Measurements from ENCODE around the gene CHRNE. TPM values are rescaled to one million over a fixed set of nuclear protein-coding genes. Genes with fewer than 3 reads are reported as not detected.

Gene CHRNE
- total and polyA plus RNA-seq, 12 donors, result 0.30 to 7.2 (median 0.56) TPM; not detected in 2

DNA sequence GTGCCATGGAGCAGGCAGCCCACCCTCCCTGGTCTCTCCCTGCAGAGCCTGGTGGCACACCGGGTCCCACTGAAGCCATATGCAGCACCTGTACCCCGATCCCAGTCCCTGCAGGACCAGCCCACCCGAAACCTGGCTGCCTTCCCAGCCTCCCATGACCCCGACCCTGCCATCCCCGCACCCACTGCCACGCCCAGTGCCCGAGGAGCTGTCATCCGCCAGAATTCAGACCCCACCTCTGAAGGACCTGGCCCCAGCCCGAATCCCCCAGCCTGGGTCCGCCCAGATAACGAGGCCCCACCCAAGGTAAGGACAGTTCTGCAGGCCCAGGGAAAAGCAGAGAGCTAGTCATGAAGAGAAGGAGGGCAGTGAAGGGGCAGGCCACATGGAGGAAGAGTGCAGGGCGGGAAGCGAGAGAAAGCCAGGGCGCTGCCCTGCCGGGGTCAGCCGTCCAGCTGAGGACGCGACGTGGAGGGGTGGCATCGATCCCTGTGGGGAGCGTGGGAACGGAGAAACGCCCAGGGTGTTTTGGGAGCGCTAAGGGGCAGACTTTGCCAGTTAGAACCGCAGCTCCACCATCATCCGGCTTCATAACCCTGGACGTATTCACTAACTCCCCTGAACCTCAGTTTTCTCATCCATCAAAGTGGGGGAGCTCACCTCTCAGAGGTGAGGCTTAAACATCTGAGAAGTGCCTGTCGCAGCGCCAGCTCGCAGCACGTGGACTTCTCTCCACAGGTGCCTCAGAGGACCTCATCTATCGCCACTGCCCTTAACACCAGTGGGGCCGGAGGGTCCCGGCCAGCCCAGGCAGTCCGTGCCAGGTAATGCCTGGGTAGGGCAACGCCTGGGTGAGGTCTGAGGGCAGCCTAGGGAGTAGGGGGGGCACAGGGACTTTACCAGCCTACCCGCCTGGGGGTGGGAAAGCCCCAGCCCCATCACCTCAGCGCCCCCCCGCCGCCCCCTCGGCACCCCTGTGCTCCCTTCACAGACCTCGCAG is 11.2 kb downstream of the CHRNE start:
- no peaks in the 10 kb centered on the region for H3K9me3 ChIP-seq (replicated peaks in 1 of 3)
- no peak overlapping the region for H3K27ac ChIP-seq
- H3K36me3 ChIP-seq (replicated peaks in 1 of 2), result peaks cover 0 to 92% of the 10 kb centered on the region in 2 donors
- no peak for TF ChIP-seq POLR2A (IDR thresholded peaks at IDR 0.05)
- TF ChIP-seq, protein P1, sequence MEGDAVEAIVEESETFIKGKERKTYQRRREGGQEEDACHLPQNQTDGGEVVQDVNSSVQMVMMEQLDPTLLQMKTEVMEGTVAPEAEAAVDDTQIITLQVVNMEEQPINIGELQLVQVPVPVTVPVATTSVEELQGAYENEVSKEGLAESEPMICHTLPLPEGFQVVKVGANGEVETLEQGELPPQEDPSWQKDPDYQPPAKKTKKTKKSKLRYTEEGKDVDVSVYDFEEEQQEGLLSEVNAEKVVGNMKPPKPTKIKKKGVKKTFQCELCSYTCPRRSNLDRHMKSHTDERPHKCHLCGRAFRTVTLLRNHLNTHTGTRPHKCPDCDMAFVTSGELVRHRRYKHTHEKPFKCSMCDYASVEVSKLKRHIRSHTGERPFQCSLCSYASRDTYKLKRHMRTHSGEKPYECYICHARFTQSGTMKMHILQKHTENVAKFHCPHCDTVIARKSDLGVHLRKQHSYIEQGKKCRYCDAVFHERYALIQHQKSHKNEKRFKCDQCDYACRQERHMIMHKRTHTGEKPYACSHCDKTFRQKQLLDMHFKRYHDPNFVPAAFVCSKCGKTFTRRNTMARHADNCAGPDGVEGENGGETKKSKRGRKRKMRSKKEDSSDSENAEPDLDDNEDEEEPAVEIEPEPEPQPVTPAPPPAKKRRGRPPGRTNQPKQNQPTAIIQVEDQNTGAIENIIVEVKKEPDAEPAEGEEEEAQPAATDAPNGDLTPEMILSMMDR (IDR thresholded peaks at IDR 0.05), result no peak
- no peak for DNase-seq
- H3K4me1 ChIP-seq (replicated peaks in 1 of 2), result no peaks in the 10 kb centered on the region
- H3K4me3 ChIP-seq, result no peak overlapping the region
- intact Hi-C loops (cut with DNase I), result loop anchor here (2.0 to 5.0 kb wide), 2 partner anchors 103 to 174 kb away; partner anchors contain the start of gene GLTPD2 (in 1 of the 2)
- 89 to 94% (median 91%) methylated on average over 31 to 42 of the region's 42 CpGs for WGBS, 4 donors
- no peaks in the 10 kb centered on the region for H3K27me3 ChIP-seq

DNA sequence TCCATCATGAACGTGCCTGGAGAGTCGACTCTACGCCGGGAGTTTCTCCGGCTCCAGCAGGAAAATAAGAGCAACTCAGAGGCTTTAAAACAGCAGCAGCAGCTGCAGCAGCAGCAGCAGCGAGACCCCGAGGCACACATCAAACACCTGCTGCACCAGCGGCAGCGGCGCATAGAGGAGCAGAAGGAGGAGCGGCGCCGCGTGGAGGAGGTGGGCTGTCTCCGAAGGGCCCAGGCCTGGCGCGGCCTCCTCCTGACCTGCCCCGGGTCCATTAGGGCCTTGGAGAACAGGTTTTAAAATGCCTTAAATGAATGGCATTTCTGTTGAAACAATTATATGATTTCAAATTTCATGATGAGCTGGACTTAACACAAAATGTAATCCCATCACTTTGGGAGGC is 15.3 kb downstream of the CHRNE start:
- no peaks in the 10 kb centered on the region for H3K4me1 ChIP-seq (replicated peaks in 1 of 2)
- H3K4me3 ChIP-seq, result no peak overlapping the region
- H3K9me3 ChIP-seq (replicated peaks in 1 of 3), result no peaks in the 10 kb centered on the region
- peaks cover 0 to 77% of the 10 kb centered on the region in 2 donors for H3K36me3 ChIP-seq (replicated peaks in 1 of 2)
- TF ChIP-seq, protein P1 (IDR thresholded peaks at IDR 0.05), result no peak
- TF ChIP-seq POLR2A (IDR thresholded peaks at IDR 0.05), result no peak
- DNase-seq, result no peak
- no peaks in the 10 kb centered on the region for H3K27me3 ChIP-seq
- intact Hi-C loops (cut with DNase I), result loop anchor here in 1 of 2 donors (5.0 kb wide), 1 partner anchor 170 kb away; no protein-coding TSS in a partner anchor
- H3K27ac ChIP-seq, result no peak overlapping the region
- 92 to 96% (median 92%) methylated on average over 6 to 18 of the region's 18 CpGs for WGBS, 4 donors

DNA sequence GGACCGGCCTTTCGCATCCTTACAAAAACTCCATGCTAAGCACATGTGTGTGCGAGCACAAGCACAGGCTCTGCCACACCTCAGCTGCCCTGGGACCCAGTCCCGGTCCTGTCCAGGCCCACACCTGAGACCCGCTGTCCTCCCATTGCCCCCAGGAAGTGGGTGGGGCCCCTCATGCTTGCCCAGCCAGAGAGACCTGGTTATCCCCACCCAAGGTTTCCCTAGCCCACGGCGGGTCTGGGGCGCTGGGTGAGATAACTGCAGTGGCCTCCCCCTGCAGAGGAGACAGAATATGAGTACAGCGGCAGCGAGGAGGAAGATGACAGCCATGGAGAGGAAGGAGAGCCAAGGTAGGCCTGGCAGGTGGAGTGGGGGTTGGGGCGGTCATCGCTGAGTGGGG is 16.1 kb downstream of the CHRNE start:
- 90 to 93% (median 92%) methylated on average over 10 to 12 of the region's 12 CpGs for WGBS, 4 donors
- intact Hi-C loops (cut with DNase I), result loop anchor here in 1 of 2 donors (5.0 kb wide), 1 partner anchor 170 kb away; no protein-coding TSS in a partner anchor
- TF ChIP-seq, protein P1 (IDR thresholded peaks at IDR 0.05), result no peak
- no peak for TF ChIP-seq POLR2A (IDR thresholded peaks at IDR 0.05)

DNA sequence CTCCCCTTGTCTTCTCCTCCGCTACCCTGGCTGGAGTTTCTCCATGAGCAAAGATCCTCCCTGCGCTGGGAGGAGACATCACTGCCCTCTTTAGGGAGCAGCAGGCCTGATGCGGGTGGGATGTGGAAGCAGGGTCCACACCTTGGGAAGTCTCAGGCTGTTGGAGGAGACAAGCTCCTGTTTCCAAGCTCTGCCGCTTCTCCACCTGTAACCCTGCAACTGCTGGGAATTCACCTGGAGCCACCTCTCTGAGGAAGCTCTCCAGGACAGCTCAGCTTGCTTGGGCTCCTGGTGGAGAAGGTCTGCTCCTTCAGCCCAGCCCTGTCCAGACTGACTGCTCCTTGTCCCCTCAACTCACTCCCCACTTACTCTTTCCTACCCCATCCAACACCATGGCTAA is 18.4 kb downstream of the CHRNE start:
- no peak for DNase-seq
- intact Hi-C loops (cut with DNase I), result loop anchor here in 1 of 2 donors (5.0 kb wide), 1 partner anchor 77 kb away; the partner anchor contains the start of gene PLD2
- no peak for TF ChIP-seq POLR2A (IDR thresholded peaks at IDR 0.05)
- TF ChIP-seq, protein P1 (IDR thresholded peaks at IDR 0.05), result no peak

More for the DNA sequence above, 16.1 kb downstream of the CHRNE start:
- Histone ChIP-seq H3K9me3 (replicated peaks in 1 of 3) (no peaks in the 10 kb centered on the region), H3K27ac (no peak overlapping the region), H3K4me1 (replicated peaks in 1 of 2) (no peaks in the 10 kb centered on the region), H3K4me3 (no peak overlapping the region), H3K36me3 (replicated peaks in 1 of 2) (peaks cover 0 to 69% of the 10 kb centered on the region in 2 donors), H3K27me3 (no peaks in the 10 kb centered on the region)
- DNase-seq, result no peak

More for the DNA sequence above, 18.4 kb downstream of the CHRNE start:
- no peak overlapping the region for H3K4me3 ChIP-seq
- no peaks in the 10 kb centered on the region for H3K4me1 ChIP-seq (replicated peaks in 1 of 2)
- peaks cover 0 to 63% of the 10 kb centered on the region in 2 donors for H3K36me3 ChIP-seq (replicated peaks in 1 of 2)
- 93 to 100% (median 96%) methylated on average over 3 to 4 of the region's 4 CpGs for WGBS, 4 donors
- no peaks in the 10 kb centered on the region for H3K27me3 ChIP-seq
- no peak overlapping the region for H3K27ac ChIP-seq
- no peaks in the 10 kb centered on the region for H3K9me3 ChIP-seq (replicated peaks in 1 of 3)

Data from adrenal gland (tissue), 12 donors.